Endothelial cell of umbilical vein (primary cell): ENCODE data around the gene FOXJ1.

Experiments
- CTCF ChIP-seq, 2 donors: IDR thresholded peaks; 1 replicate in 1 of 2; 2 replicates in 1 of 2; pipeline ENCODE4 v1.5.1; 2011; ENCODE audit warnings: low read length in 2 of 2, mild to moderate bottlenecking in 2 of 2, moderate library complexity in 2 of 2, control low read depth in 1 of 2, inconsistent platforms in 1 of 2, low read depth in 1 of 2; ENCODE audit not compliant: insufficient read depth in 1 of 2; ENCODE audit errors: extremely low read depth in 1 of 2
- EZH2 ChIP-seq: IDR thresholded peaks from 2 replicates; pipeline ENCODE4 v1.6.1; 2012; ENCODE audit warnings: borderline replicate concordance, low read depth, mild to moderate bottlenecking, moderate library complexity, low read length, inconsistent platforms; ENCODE audit not compliant: severe bottlenecking
- JUN ChIP-seq: IDR thresholded peaks from 2 replicates; pipeline ENCODE4 v1.6.1; 2011; ENCODE audit warnings: borderline replicate concordance, low read depth; ENCODE audit not compliant: insufficient read length, insufficient read depth
- POLR2A ChIP-seq: IDR thresholded peaks from 2 replicates; pipeline ENCODE4 v1.6.1; 2012; ENCODE audit warnings: low read depth, mild to moderate bottlenecking, control low read depth, low read length
- POLR2AphosphoS5 ChIP-seq: IDR thresholded peaks from 2 replicates; pipeline ENCODE4 v1.6.1; 2012; ENCODE audit warnings: low read depth, mild to moderate bottlenecking, control low read depth, low read length, moderate library complexity; ENCODE audit not compliant: insufficient read depth
- TF ChIP-seq, protein P1 (sequence below): IDR thresholded peaks from 2 replicates; pipeline ENCODE4 v1.6.1; 2011; ENCODE audit not compliant: insufficient read depth, insufficient read length

DNA sequence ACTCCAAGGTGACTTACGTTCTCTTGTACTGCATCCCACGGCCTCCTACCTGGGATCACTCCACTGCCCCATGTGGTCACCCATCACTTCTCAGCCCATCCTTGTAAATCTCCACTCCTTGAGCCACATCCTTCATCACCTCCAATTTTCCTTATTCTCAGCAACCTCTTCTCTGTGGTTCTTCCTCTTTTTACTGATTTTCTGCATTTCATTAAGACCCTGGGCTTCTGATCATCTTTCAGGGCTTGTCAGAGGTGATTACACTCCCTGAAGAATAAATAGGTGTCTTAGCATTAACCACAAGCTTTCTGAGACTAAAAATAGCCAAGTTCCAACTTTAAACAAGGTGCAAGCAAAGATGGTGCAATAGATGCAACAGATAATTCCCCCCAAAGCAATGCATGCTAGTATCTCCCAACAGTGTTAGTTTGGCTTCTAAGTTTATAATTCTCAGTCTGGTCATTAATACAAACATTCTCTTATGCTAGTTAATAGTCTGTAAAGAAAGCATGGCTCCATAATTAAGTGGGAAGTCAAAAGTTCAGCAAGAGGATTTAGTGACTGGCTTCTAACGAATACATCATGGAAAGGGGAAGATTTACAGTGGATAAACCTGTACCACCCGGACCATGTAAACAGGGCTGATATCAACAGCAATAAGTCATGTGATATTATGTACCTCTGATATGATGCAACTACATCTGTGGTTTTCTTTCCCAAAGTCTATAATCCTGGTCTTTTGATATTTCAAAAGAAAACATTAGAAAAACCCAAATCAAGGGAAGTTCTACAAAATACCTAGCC is 47.4 kb upstream of the FOXJ1 start:
- TF ChIP-seq CTCF (IDR thresholded peaks at IDR 0.05; ENCODE audit: extremely low read depth in 1 of 2, insufficient read depth in 1 of 2, low read depth in 1 of 2, low read length in 2 of 2) (no peak), POLR2AphosphoS5 (no peak), POLR2A (no peak), EZH2 (peak; percentile 12), JUN (no peak)
- TF ChIP-seq, protein P1, sequence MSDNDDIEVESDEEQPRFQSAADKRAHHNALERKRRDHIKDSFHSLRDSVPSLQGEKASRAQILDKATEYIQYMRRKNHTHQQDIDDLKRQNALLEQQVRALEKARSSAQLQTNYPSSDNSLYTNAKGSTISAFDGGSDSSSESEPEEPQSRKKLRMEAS = no peak
